K562 treated with DMSO at 1 percent for 24 hours (cell line): ENCODE results near the gene VPS33A. TPM values are rescaled to one million over a fixed set of nuclear protein-coding genes. Genes with fewer than 3 reads are reported as not detected.

Experiments
- total RNA-seq: library from RNA; unstranded; fragments of 300-600 nt; gene quantifications from 2 replicates; pipeline ENCODE4 v1.2.3, GENCODE V29; 2022; ENCODE audit warnings: low read depth; ENCODE audit not compliant: insufficient read depth

The VPS33A gene
- 16.3 and 19.9 TPM in 2 replicates for total RNA-seq

GRCh38 chr12:122266230-122266901 lies at the start of gene VPS33A:
Gene VPS33A, minus strand, starts transcription at chr12:122266494. Its CDS starts 86 bp downstream, at chr12:122266408.

GRCh38 chr12:122225683-122226365 lies 40.5 kb downstream of the VPS33A start, which contains the start of gene DIABLO:
Gene DIABLO, minus strand, starts transcription at chr12:122226052. Its CDS starts 38 bp downstream, at chr12:122226014.

GRCh38 chr12:122203301-122204166 lies 62.8 kb downstream of the VPS33A start, which contains the start of gene B3GNT4:
Gene B3GNT4, plus strand, starts transcription at chr12:122203709. Its CDS starts 910 bp downstream, at chr12:122204619.

GRCh38 chr12:122182887-122183587 lies 83.3 kb downstream of the VPS33A start, which contains the start of gene LRRC43:
Gene LRRC43, plus strand, starts transcription at chr12:122183123. Its CDS starts 22 bp downstream, at chr12:122183145.

Other genes with a start within 250 kb of the VPS33A start
- 22.3 and 24.8 TPM in 2 replicates for gene BCL7A, start 244.6 kb downstream of the VPS33A start, total RNA-seq
- 36.3 and 36.7 TPM in 2 replicates for gene MLXIP, start 187.7 kb downstream of the VPS33A start, total RNA-seq
- gene IL31, start 92.3 kb downstream of the VPS33A start, total RNA-seq = not detected in 2 replicates
- not detected in 2 replicates for gene LRRC43, start 83.4 kb downstream of the VPS33A start, total RNA-seq
- 2.4 and 2.7 TPM in 2 replicates for gene B3GNT4, start 62.8 kb downstream of the VPS33A start, total RNA-seq
- 63.3 and 68.8 TPM in 2 replicates for gene DIABLO, start 40.4 kb downstream of the VPS33A start, total RNA-seq
- gene CLIP1, start 156.2 kb upstream of the VPS33A start, total RNA-seq = 28.9 and 35.3 TPM in 2 replicates
- 21.3 and 22.1 TPM in 2 replicates for gene ZCCHC8, start 234.4 kb upstream of the VPS33A start, total RNA-seq